IPS DF 6.9 (cell line): ENCODE data around the gene TTLL5.

ENCODE experiments used
- DNase-seq: peaks from one replicate; pipeline ENCODE4 v3.0.0-alpha.2; 2013; ENCODE audit warnings: low read depth, low spot score
- H3K27ac ChIP-seq: one replicate; pipeline ENCODE4 v1.5.1; 2013; ENCODE audit warnings: low read length, control low read depth
- H3K27me3 ChIP-seq: 2 replicates; pipeline ENCODE4 v1.6.1; 2013; ENCODE audit warnings: mild to moderate bottlenecking, low read length; ENCODE audit not compliant: control insufficient read depth, insufficient read depth
- H3K36me3 ChIP-seq: 2 replicates; pipeline ENCODE4 v1.6.1; 2013; ENCODE audit warnings: low read length; ENCODE audit not compliant: control insufficient read depth, insufficient read depth
- H3K4me1 ChIP-seq: 2 replicates; pipeline ENCODE4 v1.6.1; 2013; ENCODE audit warnings: low read length; ENCODE audit not compliant: control insufficient read depth, insufficient read depth
- H3K4me3 ChIP-seq: 2 replicates; pipeline ENCODE4 v1.5.1; 2013; ENCODE audit warnings: mild to moderate bottlenecking, low read length
- H3K9me3 ChIP-seq: 2 replicates; pipeline ENCODE4 v1.6.1; 2013; ENCODE audit warnings: low read length, inconsistent platforms; ENCODE audit not compliant: control insufficient read depth, insufficient read depth
- WGBS: extraction: QIAGEN DNeasy Blood & Tissue Kit; methylation state at CpG from one replicate; pipeline ENCODE4 v1.1.7; 2013; ENCODE audit warnings: mixed read lengths, missing lambda C conversion rate; ENCODE audit not compliant: insufficient read length, insufficient coverage; 5-methylcytosine and 5-hydroxymethylcytosine counted together

TTLL5 gene

GRCh38 chr14:75991753-75992152 lies 330.7 kb downstream of the TTLL5 start:
- Histone ChIP-seq H3K27ac (no peak overlapping the region), H3K36me3 (0 out of 2 replicates have a peak, but pooled peaks cover 4% of the 10 kb centered on the region), H3K27me3 (no peaks in the 10 kb centered on the region), H3K4me1 (no peaks in the 10 kb centered on the region), H3K4me3 (no peak overlapping the region), H3K9me3 (no peaks in the 10 kb centered on the region)
- no CpG with 5 or more reads among the region's 4 CpGs for WGBS
- DNase-seq: no peak

GRCh38 chr14:75993567-75994041 lies 332.6 kb downstream of the TTLL5 start:
- no peaks in the 10 kb centered on the region for H3K4me1 ChIP-seq
- no peaks in the 10 kb centered on the region for H3K27me3 ChIP-seq
- H3K4me3 ChIP-seq: no peak overlapping the region
- no peak overlapping the region for H3K27ac ChIP-seq
- H3K36me3 ChIP-seq: 0 out of 2 replicates have a peak, but pooled peaks cover 4% of the 10 kb centered on the region
- no CpG with 5 or more reads among the region's 1 CpG for WGBS
- no peak for DNase-seq
- H3K9me3 ChIP-seq: no peaks in the 10 kb centered on the region

GRCh38 chr14:75995372-75996041 lies 334.5 kb downstream of the TTLL5 start:
- no peak overlapping the region for H3K27ac ChIP-seq
- no peaks in the 10 kb centered on the region for H3K36me3 ChIP-seq
- H3K27me3 ChIP-seq: no peaks in the 10 kb centered on the region
- H3K4me1 ChIP-seq: no peaks in the 10 kb centered on the region
- H3K4me3 ChIP-seq: no peak overlapping the region
- no peak for DNase-seq
- H3K9me3 ChIP-seq: no peaks in the 10 kb centered on the region
- WGBS: no CpG with 5 or more reads among the region's 17 CpGs

- Histone ChIP-seq H3K36me3 (peaks cover 3% of the 10 kb centered on the region; the same call in 1 of the 2 replicates), H3K27me3 (no peaks in the 10 kb centered on the region), H3K4me3 (no peak overlapping the region), H3K9me3 (no peaks in the 10 kb centered on the region), H3K27ac (no peak overlapping the region), H3K4me1 (no peaks in the 10 kb centered on the region)
- DNase-seq: no peak
- no CpG with 5 or more reads among the region's 1 CpG for WGBS
Observed at GRCh38 chr14:75996488-75996887, 335.4 kb downstream of the TTLL5 start.

- H3K27me3 ChIP-seq: no peaks in the 10 kb centered on the region
- 100% methylated on average over 1 of the region's 6 CpGs for WGBS
- H3K27ac ChIP-seq: no peak overlapping the region
- H3K36me3 ChIP-seq: peaks cover 4% of the 10 kb centered on the region; the same call in 1 of the 2 replicates
- H3K4me3 ChIP-seq: no peak overlapping the region
- H3K9me3 ChIP-seq: no peaks in the 10 kb centered on the region
- H3K4me1 ChIP-seq: no peaks in the 10 kb centered on the region
- DNase-seq: no peak
Observed at GRCh38 chr14:75999511-76000190, 338.6 kb downstream of the TTLL5 start.

- Histone ChIP-seq H3K27ac (no peak overlapping the region), H3K9me3 (no peaks in the 10 kb centered on the region), H3K27me3 (no peaks in the 10 kb centered on the region), H3K36me3 (peaks cover 4% of the 10 kb centered on the region; the same call in 1 of the 2 replicates), H3K4me3 (no peak overlapping the region), H3K4me1 (no peaks in the 10 kb centered on the region)
- no peak for DNase-seq
- WGBS: no CpG with 5 or more reads among the region's 1 CpG
Observed at GRCh38 chr14:76002383-76002782, 341.3 kb downstream of the TTLL5 start.
